Stromal cell of bone marrow (primary cell): Measurements from ENCODE around the gene NTHL1.

Experiments
- DNase-seq: peaks from one replicate; pipeline ENCODE4 v3.0.0-alpha.2; 2012; ENCODE audit warnings: low read depth

Gene NTHL1

DNA sequence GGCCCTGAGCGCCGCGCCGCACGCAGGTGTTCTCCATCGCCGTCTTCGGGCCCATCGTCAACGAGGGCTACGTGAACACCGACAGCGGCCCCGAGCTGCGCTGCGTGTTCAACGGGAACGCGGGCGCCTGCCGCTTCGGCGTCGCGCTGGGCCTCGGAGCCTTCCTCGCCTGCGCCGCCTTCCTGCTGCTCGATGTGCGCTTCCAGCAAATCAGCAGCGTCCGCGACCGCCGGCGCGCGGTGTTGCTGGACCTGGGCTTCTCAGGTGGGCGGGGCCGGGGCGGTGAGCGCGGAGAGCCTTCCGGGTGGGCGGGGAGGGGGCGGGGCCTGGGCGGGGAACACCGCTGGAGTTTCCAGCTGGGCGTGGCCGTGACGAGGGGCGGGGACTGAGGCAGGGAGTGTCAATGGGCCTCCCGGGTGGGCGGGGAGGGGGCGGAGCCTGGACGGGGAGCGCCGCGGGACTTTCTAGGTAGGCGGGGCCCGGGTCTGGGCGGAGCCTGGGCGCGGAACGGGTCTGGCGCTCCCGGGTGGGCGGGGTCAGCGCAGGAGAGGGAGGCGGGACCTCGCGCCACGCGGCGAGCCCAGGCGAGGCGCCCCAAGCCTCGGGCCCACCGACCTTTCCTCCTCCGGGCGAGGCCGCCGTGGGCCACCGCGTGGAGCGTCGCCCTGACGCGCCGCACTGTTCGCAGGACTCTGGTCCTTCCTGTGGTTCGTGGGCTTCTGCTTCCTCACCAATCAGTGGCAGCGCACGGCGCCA, 55.5 kb downstream of the NTHL1 start:
- DNase-seq, result peak; percentile 69

- no peak for DNase-seq
These were observed 56.1 kb downstream of the NTHL1 start for GRCh38 chr16:1991588-1991947.

- no peak for DNase-seq
These were observed 56.5 kb downstream of the NTHL1 start for GRCh38 chr16:1991135-1991551.

GRCh38 chr16:1990351-1991134, 57.1 kb downstream of the NTHL1 start:
- no peak for DNase-seq

DNA sequence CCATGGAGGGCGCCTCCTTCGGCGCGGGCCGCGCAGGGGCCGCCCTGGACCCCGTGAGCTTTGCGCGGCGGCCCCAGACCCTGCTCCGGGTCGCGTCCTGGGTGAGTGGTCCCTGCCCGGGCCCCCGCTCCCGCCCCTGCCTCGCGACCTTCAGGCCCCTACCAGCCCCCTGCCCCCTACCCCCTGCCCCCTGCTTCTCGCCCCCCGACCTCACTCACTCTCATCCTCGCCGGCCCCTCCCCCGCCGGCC, 57.6 kb downstream of the NTHL1 start:
- DNase-seq, result no peak
